Fibroblast of pulmonary artery (primary cell): ENCODE measurements around the gene TPST1.
A peak's percentile ranks its signal among the peaks of the same experiment; 100 is the strongest.
"Not testable (repeated sequence)": the region's sequence is repeated elsewhere in the genome, so short reads cannot be mapped to it uniquely, and the experiment has no call there.

Experiments
- DNase-seq: peaks from one replicate; pipeline ENCODE4 v3.0.0-alpha.2; 2010; ENCODE audit warnings: low read depth
- H3K4me3 ChIP-seq: replicated peaks from 2 replicates; pipeline ENCODE4 v1.5.1; 2011; ENCODE audit warnings: low read depth, mild to moderate bottlenecking, control low read depth, low read length, moderate library complexity
- CTCF ChIP-seq: IDR thresholded peaks from 2 replicates; pipeline ENCODE4 v1.5.1; 2011; ENCODE audit warnings: mild to moderate bottlenecking, control low read depth, low read length, inconsistent platforms; ENCODE audit errors: missing control alignments

The TPST1 gene

GRCh38 chr7:66169616-66170015 lies 35.5 kb upstream of the TPST1 start:
- no peak overlapping the region for H3K4me3 ChIP-seq
- DNase-seq: no peak
- TF ChIP-seq CTCF: no peak

GRCh38 chr7:66170309-66171231 lies 34.6 kb upstream of the TPST1 start:
- H3K4me3 ChIP-seq: no peak overlapping the region
- no peak for TF ChIP-seq CTCF
- peak; percentile 61 for DNase-seq

GRCh38 chr7:66172536-66173401 lies 32.4 kb upstream of the TPST1 start:
- not testable (repeated sequence) for H3K4me3 ChIP-seq, DNase-seq

GRCh38 chr7:66173856-66174255 lies 31.3 kb upstream of the TPST1 start:
- TF ChIP-seq CTCF: no peak
- DNase-seq: no peak
- no peak overlapping the region for H3K4me3 ChIP-seq

- not testable (repeated sequence) for DNase-seq, H3K4me3 ChIP-seq
These were observed 30.1 kb upstream of the TPST1 start for GRCh38 chr7:66175006-66175405.

- H3K4me3 ChIP-seq: no peak overlapping the region
- no peak for TF ChIP-seq CTCF
- no peak for DNase-seq
These were observed 28.2 kb upstream of the TPST1 start for GRCh38 chr7:66176914-66177313.

GRCh38 chr7:66178258-66178657 lies 26.9 kb upstream of the TPST1 start:
- no peak for TF ChIP-seq CTCF

More at GRCh38 chr7:66178258-66178657, 26.9 kb upstream of the TPST1 start:
- no peak overlapping the region for H3K4me3 ChIP-seq
- DNase-seq: no peak
